ENCODE measurements around the gene RCC2.

Gene RCC2

GRCh38 chr1:17403081-17403480, 36.4 kb downstream of the RCC2 start:
- DNase-seq: no peak
- in situ Hi-C loops (cut with HindIII; ENCODE audit: low pct_ligation_motif_present, low pct_unique_long_range_greater_than_20kb, low sequenced_read_pairs): no loop called here

- in situ Hi-C loops (cut with HindIII; ENCODE audit: low pct_ligation_motif_present, low pct_unique_long_range_greater_than_20kb, low sequenced_read_pairs): no loop called here
- no peak for DNase-seq
Measured at GRCh38 chr1:17401841-17402240, 37.6 kb downstream of the RCC2 start.

- DNase-seq: no peak
Measured at GRCh38 chr1:17400725-17401341, 38.6 kb downstream of the RCC2 start.

GRCh38 chr1:17397910-17398695, 41.4 kb downstream of the RCC2 start:
- no peak for DNase-seq
- in situ Hi-C loops (cut with HindIII; ENCODE audit: low pct_ligation_motif_present, low pct_unique_long_range_greater_than_20kb, low sequenced_read_pairs): no loop called here

More at GRCh38 chr1:17400725-17401341, 38.6 kb downstream of the RCC2 start:
- in situ Hi-C loops (cut with HindIII; ENCODE audit: low pct_ligation_motif_present, low pct_unique_long_range_greater_than_20kb, low sequenced_read_pairs): no loop called here

- in situ Hi-C loops (cut with HindIII; ENCODE audit: low pct_ligation_motif_present, low pct_unique_long_range_greater_than_20kb, low sequenced_read_pairs): no loop called here
Measured at GRCh38 chr1:17393230-17393629, 46.2 kb downstream of the RCC2 start.

GRCh38 chr1:17392199-17392740, 47.2 kb downstream of the RCC2 start:
- DNase-seq: no peak
- in situ Hi-C loops (cut with HindIII; ENCODE audit: low pct_ligation_motif_present, low pct_unique_long_range_greater_than_20kb, low sequenced_read_pairs): no loop called here

More at GRCh38 chr1:17393230-17393629, 46.2 kb downstream of the RCC2 start:
- no peak for DNase-seq

- in situ Hi-C loops (cut with HindIII; ENCODE audit: low pct_ligation_motif_present, low pct_unique_long_range_greater_than_20kb, low sequenced_read_pairs): no loop called here
- no peak for DNase-seq
Measured at GRCh38 chr1:17381161-17381560, 58.3 kb downstream of the RCC2 start.

GRCh38 chr1:17377325-17377953, 62.0 kb downstream of the RCC2 start:
- no peak for DNase-seq
- in situ Hi-C loops (cut with HindIII; ENCODE audit: low pct_ligation_motif_present, low pct_unique_long_range_greater_than_20kb, low sequenced_read_pairs): no loop called here

- in situ Hi-C loops (cut with HindIII; ENCODE audit: low pct_ligation_motif_present, low pct_unique_long_range_greater_than_20kb, low sequenced_read_pairs): no loop called here
Measured at GRCh38 chr1:17375651-17376050, 63.8 kb downstream of the RCC2 start.

GRCh38 chr1:17372955-17373354, 66.5 kb downstream of the RCC2 start:
- DNase-seq: no peak
- in situ Hi-C loops (cut with HindIII; ENCODE audit: low pct_ligation_motif_present, low pct_unique_long_range_greater_than_20kb, low sequenced_read_pairs): no loop called here

More at GRCh38 chr1:17375651-17376050, 63.8 kb downstream of the RCC2 start:
- DNase-seq: no peak

GRCh38 chr1:17371896-17372295, 67.6 kb downstream of the RCC2 start, which contains the start of gene PADI6:
TSS of gene PADI6 (plus strand) at chr1:17372196. CDS start at chr1:17372246, 50 bp downstream.
- in situ Hi-C loops (cut with HindIII; ENCODE audit: low pct_ligation_motif_present, low pct_unique_long_range_greater_than_20kb, low sequenced_read_pairs): no loop called here
- DNase-seq: no peak

- DNase-seq: peak; percentile 33
- in situ Hi-C loops (cut with HindIII; ENCODE audit: low pct_ligation_motif_present, low pct_unique_long_range_greater_than_20kb, low sequenced_read_pairs): no loop called here
Measured at GRCh38 chr1:17370618-17371017, 68.9 kb downstream of the RCC2 start.

GRCh38 chr1:17369466-17369865, 70.0 kb downstream of the RCC2 start:
- in situ Hi-C loops (cut with HindIII; ENCODE audit: low pct_ligation_motif_present, low pct_unique_long_range_greater_than_20kb, low sequenced_read_pairs): no loop called here
- peak; percentile 33 for DNase-seq

GRCh38 chr1:17365293-17365692, 74.2 kb downstream of the RCC2 start:
- in situ Hi-C loops (cut with HindIII; ENCODE audit: low pct_ligation_motif_present, low pct_unique_long_range_greater_than_20kb, low sequenced_read_pairs): no loop called here
- DNase-seq: no peak

- DNase-seq: no peak
- in situ Hi-C loops (cut with HindIII; ENCODE audit: low pct_ligation_motif_present, low pct_unique_long_range_greater_than_20kb, low sequenced_read_pairs): no loop called here
Measured at GRCh38 chr1:17363771-17364170, 75.7 kb downstream of the RCC2 start.

- no peak for DNase-seq
- in situ Hi-C loops (cut with HindIII; ENCODE audit: low pct_ligation_motif_present, low pct_unique_long_range_greater_than_20kb, low sequenced_read_pairs): no loop called here
Measured at GRCh38 chr1:17363351-17363750, 76.1 kb downstream of the RCC2 start.

GRCh38 chr1:17361687-17362086, 77.8 kb downstream of the RCC2 start:
- in situ Hi-C loops (cut with HindIII; ENCODE audit: low pct_ligation_motif_present, low pct_unique_long_range_greater_than_20kb, low sequenced_read_pairs): no loop called here
- DNase-seq: no peak

GRCh38 chr1:17360272-17360956, 79.1 kb downstream of the RCC2 start:
- DNase-seq: no peak
- in situ Hi-C loops (cut with HindIII; ENCODE audit: low pct_ligation_motif_present, low pct_unique_long_range_greater_than_20kb, low sequenced_read_pairs): no loop called here

GRCh38 chr1:17359808-17360207, 79.7 kb downstream of the RCC2 start:
- in situ Hi-C loops (cut with HindIII; ENCODE audit: low pct_ligation_motif_present, low pct_unique_long_range_greater_than_20kb, low sequenced_read_pairs): no loop called here
- DNase-seq: no peak

Data from ACHN (cell line).